Sigmoid colon (tissue), 4 donors: ENCODE measurements around the gene ASXL3.

Experiments
- CTCF ChIP-seq, 4 experiments: fragments of 450-650 bp in 3 of 4; fragments of 200-600 bp in 1 of 4; IDR thresholded peaks; one replicate each; pipeline ENCODE4 v1.5.1; 2016 to 2019; ENCODE audit warnings: antibody characterized with exemption in 4 of 4, mild to moderate bottlenecking in 3 of 4, moderate library complexity in 2 of 4
- POLR2AphosphoS5 ChIP-seq, 4 donors: sonication (generic); formaldehyde crosslinking; IDR thresholded peaks; one replicate each; pipeline ENCODE4 v1.6.1; 2017; ENCODE audit warnings: antibody characterized with exemption in 4 of 4

GRCh38 chr18:33652635-33653034, 74.6 kb downstream of the ASXL3 start:
- TF ChIP-seq CTCF (IDR thresholded peaks at IDR 0.05), result no peak
- TF ChIP-seq POLR2AphosphoS5 (IDR thresholded peaks at IDR 0.05), result no peak
